NCI-H1092 treated with DMSO at 0.1 percent for 48 hours (cell line): ENCODE data around the gene TARBP2.
"Not testable (repeated sequence)": the region's sequence is repeated elsewhere in the genome, so short reads cannot be mapped to it uniquely, and the experiment has no call there.

ENCODE experiments used
- DNase-seq: peaks from one replicate; lab custom pipeline; 2025; lab: John Stamatoyannopoulos, UW

The TARBP2 gene

DNA sequence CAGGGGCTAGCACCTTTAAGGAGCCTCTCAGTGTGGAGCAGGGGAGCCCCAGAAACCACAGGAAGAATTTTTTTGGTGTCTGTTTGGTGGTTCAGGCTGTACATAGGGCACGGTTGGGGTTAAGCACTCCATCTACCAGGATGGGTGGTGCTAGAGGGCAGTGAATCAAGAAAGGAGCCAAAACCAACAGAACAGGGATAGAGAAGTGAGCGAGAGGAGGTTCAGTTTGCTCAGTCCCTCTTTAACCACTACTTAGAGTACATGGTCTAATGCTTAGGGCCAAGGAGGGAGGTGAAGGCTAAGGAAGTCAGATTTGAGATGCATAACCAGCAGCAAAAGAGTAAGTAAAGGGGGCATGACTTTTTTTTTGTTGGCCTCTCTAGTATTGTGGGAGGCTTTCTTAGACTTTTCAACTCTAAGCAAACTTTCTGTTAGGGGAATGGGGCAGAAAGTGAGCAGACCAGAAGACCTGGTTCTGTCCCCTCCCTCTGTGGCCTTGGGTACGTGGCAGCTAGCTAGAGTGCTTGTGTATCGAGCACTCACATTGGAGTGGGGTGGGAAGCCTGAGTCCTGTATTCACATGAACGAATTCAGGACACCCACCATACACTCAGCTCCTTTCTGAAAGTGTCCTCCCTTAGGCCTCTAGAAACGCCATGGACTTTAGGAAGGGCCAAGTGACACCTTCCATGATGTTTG, 12.8 kb downstream of the TARBP2 start:
- no peak for DNase-seq

DNA sequence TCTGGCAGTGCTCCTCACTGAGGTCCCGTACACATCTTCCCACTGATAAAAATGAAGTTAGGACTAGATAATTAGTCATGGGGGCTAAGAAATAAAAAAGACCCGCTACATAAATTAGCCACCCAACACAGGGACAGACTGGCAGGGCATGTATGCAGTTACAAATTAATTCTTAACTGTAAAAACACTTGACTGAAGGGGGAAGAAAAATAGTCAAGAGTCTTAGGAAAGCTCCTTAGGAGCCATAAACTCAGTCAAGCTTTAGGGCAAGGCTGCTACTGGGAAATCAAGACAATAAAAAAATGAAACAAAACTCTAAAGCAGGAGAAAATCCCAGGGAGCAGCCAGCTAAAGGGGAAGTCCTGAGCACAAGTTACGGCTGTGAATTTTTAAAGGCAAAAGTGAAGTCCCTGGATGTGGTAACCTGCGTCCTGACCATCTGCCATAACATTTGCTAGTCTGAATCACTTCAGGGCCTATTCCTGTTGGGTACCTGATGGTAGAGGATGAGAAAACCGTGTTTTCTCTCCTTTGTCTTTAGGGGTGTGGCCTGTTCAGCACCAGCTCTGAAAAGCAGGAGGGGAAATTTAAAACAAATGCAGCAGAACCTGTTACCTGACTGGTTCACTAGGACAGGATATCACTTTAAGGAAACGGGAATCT, 13.7 kb downstream of the TARBP2 start:
- no peak for DNase-seq

DNA sequence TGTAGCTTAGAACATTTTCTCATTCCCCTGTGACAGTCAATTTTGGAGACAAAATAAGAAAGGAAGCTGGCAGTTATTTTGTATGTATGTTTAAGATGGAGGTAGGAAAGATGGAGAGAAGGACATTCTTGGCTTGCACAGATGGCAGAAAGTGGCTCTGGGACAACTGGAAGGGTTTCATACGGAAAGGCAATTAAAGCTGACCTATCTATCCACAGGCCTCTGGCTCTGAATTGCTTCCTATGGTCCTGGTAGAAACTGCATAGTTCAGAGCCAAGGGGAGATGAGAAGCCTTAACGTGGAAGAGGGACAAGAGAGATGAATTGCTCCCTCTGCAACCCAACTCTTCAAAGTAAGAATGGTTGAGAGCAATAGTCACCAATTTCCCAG, 14.2 kb downstream of the TARBP2 start:
- DNase-seq = no peak

DNA sequence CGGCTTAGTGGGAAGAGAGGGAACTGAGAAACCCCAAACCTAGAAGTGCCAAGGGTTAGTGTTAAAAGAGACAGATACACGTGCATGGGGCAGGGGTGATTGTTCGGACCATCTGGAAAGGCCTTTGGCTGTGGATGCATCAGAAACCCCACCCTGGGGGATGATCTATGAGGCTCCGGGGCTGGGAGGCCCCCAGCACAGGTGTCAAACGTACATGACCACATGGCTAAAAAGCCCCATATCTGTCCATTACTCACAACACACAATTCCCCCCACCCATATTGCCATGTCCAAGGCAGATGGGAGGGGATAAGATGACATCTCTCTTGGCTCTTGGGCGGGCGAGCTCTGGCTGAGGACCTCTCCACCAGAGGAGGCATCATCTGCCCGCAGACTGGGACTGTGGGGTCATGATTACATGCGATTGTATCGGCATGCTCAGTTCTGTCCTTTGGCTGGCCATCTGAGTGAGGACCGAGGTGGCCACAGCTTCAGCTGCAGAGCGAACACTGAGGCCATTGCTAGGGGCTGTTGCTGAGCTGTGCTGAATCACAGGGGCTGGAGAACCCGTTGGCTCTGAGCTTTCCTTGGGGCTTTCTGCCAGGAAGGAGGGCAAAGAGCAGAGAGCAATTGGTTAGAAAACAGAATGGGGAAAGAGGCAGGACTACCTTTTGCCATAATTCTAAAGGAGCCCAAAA, 15.8 kb downstream of the TARBP2 start:
- DNase-seq = no peak

DNA sequence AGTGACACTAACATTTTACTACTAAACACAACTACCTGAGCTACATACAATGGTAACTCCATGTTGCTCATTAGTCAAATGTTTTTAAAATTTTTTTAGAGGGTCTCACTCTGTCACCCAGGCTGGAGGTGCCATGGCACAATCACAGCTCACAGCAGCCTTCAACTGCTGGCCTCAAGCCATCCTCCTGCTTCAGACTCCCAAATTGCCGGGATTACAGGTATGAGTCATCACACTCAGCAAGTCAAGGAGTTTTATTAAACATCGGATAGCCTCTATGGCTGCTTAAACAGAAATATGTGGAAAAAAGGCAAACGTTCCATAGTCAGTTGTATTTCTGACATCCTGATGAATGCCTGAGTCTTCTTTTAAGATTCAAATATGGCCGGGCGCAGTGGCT, 17.3 kb downstream of the TARBP2 start:
- no peak for DNase-seq

DNA sequence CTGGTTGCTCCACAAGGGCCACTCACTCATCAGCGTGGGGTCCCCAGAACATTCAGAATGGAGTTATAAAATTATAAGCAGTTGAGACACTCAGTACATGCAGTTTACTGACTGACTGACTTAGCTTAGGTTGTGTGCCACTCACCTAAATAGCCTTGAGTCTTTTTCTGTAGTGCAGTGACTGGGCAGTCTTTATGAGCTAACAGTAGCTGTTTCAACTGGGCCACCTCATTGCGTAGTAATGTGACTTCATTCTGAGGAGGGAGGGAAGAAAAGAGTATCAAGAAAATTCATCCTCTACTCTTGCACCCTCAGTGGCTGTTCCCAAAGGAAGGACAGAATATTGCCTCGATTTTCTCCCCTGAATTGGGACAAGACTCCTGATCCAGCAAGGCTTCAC, 22.0 kb downstream of the TARBP2 start:
- no peak for DNase-seq

DNA sequence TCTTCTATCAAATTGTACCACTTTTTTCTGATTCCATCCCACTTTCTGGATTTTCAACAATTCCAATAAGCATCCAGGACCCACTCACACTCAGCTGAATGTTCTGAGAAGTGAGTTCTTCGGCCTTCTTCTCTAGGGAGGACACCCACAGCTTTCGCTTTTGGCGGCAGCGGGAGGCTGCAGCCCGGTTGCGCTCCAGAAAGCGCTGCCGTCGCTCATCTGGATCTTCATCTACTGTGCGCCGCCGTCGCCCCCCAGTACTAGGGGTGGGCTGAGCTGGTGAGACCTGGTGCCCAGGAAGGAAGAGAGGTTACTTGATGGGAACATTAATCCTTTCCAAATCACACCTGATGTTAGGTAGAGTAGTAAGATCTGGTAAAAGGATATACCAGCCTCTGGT, 23.4 kb downstream of the TARBP2 start:
- DNase-seq = no peak

DNA sequence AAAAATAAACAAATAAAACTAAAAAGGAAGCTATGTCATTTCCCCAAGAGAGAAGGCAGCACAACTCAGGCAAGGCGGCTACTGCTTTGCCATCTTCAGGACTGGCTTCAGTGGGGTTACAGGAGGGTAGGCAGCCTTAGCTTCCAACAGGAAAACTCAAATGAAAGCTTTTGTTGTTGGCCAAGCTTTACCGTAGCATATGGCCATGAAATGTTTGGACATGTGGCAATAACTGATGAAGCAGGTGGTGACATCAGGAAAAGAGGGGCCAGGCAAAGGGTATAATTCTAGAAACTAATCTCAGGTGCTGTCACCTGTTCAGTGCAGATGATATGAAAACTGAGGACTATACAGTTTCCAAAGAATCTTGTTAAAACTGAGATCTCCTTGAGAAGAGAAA, 29.0 kb downstream of the TARBP2 start:
- DNase-seq = no peak

DNA sequence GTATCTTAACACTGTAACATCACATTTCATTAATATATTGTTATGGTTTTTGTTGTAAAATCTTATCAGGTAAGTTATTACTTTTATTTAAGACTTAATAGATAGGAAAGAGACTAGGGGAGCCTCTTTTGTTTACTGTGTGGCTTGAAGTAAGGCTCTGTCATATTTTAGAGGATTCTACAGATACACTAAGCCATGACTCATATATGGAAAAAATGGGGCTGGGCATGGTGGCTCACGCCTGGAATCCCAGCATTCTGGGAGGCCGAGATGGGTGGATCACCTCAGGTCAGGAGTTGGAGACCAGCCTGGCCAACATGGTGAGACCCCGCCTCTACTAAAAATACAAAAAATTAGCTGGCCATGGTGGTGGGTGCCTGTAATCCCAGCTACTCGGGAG, 29.8 kb downstream of the TARBP2 start:
- DNase-seq = no peak

DNA sequence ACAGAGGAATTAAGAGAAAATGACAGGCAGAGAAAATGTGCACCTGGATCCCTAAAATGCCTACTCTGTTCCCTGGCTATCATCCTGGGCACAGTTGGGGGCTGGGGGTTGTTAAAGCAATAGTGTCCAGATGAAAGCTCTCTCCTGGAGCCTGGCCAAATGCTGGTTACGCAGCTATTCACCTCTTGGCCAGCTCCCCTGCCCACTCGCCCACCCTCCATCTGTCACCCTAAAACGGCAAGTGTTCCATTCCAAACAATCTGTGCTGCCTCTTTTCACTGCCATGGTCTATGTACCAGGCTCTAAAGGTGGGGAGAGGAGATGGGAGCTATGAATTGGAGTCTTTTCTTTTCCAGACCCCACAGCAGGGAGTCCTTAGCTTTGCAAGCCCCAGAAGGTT, 30.9 kb downstream of the TARBP2 start:
- DNase-seq = peak; percentile 66

DNA sequence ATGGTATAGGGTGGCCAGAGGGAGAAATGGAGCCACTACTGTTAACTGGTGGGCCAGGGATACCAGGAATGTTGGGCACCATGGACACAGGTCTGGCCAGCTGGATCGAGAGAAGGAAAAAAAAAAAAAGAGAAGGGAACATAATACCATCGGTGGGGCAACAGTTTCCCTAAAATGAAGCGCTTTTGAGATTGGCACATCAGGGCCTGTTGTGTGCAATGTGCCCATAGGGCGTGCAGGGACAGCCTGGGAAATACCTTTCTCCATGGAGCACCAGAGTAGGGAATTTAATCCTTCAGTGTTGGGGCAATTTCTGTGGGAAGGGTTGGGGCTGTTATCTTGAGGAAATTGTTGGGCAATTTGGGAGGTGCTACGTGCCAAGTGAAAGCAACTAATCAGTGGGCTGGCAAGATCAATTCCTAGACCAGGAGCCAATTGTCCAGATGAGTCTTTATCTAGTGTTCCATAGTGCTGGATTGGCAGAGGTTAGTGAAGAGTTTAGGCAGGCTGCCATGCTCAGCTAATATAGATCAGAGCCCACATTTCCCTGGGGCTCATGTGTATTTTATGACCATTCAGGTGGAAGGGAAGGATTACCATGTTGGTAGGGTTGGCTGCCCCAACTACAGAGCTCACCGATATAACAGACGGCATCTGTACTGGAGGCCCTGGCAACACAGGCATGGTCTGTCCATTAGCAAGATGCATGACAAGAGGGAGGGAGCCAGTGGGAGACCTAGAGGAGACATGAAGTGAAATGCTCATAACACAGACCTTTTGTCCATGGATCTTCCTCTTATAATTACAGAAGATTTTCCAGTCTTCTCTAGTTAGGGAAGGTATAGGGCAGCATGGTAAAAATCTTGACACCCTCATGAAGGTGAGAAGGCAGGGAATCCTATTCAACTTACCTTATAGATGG, 31.7 kb downstream of the TARBP2 start:
- peak; percentile 43 for DNase-seq

DNA sequence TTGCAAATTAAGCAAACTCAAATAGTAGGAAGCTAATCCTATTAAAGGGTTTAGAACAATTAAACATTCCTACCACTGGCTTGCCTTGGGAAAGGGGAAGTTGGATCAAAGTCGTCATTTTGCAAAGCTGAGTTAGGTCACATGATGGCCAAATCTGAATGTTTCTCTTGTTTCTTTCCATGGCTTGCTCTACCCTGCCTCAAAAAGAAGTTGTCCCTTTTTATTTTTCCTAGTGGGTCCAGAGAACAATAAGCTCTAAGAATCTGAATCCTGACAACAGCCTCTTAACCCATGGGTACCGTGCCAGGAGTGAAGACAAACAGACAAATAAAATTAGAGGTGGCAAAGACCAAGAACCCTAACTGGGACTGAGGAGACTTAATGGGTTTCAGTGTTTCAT, 32.4 kb downstream of the TARBP2 start:
- DNase-seq = no peak

DNA sequence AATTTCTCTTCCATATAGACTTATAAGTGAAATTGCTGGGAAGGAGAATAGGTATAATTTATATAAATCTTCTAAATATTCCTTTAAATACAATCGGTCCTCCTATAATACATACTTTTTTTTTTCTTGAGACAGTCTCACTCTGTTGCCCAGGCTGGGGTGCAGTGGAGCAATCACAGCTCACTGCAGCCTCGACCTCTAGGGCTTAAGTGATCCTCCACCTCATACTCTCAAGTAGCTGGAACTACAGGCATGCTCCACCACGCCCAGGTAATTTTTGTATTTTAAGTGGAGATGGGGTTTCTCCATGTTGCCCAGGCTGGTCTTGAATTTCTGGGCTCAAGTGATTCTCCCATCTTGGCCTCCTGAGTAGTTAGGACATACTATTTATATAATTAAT, 35.9 kb downstream of the TARBP2 start:
- no peak for DNase-seq

DNA sequence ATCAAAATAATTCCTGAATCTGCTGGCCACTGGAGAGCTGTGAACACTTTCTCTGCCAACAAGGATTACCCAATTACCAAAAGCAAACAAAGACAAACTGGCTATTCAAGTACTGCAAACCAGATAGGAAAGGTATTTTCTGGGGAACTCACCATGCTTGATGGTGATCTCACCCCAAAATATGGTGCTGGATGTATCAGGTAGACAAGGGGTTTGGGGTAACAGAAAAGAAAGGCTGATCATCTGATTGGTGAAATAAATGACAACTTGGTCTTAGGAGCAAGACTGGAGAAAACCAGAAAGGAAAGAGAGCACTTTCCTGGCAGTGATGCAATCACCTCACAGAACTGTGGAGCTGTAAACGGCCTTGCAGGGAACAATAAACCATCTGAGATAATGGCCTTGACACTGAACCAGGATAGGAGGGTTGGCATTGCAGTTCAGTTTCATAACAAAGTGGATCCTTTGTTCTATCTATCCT, 37.2 kb downstream of the TARBP2 start:
- DNase-seq = peak; percentile 39

DNA sequence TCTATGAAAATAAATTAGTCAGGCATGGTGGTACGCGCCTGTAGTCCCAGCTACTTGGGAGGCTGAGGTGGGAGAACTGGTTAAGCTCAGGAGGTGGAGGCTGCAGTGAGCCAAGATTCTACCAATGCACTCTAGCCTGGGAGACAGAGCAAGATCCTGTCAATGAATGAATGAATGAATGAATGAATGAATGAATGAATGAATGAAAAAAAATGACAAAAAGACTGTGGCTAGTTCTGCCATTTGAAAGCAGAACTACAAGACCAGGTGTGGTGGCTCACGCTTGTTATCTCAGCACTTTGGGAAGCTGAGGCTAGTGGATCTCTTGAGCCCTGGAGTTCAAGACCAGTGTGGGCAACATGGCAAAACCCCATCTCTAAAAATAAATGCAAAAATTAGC, 38.4 kb downstream of the TARBP2 start:
- DNase-seq = no peak

DNA sequence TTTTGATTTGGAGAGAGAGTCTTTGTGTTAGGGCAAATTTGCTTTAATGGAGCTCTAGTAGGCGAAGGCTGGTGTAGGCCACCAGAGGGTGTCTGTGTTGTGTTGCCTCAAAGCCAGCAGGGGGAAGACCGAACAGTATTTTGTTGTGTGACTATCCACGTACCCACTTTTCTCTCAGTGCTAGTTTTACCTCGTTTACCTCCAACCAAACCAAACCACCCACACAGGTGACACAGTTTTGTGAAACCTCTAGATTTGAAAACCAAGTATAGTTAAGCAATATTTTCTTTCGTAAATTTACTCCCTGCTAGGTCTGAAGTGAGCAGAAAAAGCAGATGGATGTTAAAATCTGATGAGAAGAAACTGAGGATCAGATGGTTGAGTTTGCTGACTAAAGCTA, 42.5 kb downstream of the TARBP2 start:
- DNase-seq = peak; percentile 51

DNA sequence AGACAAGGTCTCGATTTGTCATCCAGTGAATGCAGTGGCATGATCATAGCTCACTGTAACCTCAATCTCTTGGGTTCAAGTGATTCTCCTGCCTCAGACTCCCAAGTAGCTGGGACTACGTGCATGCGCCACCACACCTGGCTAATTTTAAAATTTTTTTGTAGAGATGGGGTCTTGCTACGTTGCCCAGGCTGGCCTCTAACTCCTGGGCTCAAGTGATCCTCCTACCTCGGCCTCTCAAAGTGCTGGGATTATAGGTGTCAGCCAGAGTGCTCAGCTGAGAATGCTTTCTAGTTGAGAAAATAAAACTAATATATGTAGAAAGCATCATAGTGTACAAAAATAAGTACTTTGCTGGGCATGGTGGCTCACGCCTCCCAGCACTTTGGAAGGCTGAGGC, 47.3 kb downstream of the TARBP2 start:
- DNase-seq = not testable (repeated sequence)

DNA sequence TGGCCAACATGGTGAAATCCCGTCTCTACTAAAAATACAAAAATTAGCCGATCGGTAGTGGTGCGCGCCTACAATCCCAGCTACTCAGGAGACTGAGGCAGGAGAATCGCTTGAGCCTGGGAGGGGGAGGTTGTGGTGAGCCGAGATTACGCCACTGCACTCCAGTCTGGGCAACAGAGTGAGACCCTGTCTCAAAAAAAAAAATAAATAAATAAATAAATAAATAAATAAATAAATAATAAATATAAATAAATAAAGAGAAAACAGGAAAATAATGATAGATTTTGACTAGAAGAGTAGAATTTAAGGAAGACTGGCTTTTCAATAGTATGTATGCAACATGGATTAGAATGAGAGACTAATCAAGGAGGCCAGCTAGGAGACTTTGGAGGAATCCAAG, 49.0 kb downstream of the TARBP2 start:
- not testable (repeated sequence) for DNase-seq

DNA sequence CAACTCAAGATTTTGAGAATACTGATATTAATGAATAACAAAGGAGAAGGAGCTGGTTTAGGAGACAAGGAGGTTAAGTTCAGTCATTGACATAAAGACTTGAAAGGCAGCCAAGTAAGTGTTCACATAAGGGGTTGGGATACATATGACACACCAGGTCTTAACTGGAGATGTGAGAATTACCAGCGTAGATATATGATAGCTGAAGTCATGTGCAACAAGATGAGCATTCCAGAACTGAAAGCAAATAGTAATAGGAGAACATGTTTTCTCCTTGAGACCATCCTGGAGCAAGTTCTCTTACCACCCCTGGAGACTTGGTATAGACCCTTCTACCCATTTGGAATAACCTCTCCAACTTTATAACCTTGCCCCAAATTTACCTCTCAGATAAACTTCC, 49.5 kb downstream of the TARBP2 start:
- no peak for DNase-seq

DNA sequence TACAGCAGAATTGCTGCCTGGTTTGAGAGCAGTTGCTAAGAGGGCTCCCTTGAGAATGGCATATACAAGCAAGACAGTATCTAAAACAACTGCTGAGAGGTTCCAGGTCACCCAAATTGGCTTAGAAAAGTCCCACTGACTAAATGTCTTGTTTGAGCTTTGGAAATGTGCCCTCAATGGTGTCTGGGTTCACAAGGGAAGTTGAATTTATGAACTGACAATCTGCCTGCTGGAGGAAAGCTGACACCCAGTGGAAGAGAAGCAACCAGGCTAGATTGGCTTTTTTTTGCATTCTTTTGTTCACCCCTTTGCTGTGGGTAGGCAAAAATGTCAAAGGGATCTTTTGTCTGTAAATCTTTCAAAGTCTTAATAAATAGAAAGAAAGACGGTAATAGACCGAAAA, 50.8 kb downstream of the TARBP2 start:
- no peak for DNase-seq

DNA sequence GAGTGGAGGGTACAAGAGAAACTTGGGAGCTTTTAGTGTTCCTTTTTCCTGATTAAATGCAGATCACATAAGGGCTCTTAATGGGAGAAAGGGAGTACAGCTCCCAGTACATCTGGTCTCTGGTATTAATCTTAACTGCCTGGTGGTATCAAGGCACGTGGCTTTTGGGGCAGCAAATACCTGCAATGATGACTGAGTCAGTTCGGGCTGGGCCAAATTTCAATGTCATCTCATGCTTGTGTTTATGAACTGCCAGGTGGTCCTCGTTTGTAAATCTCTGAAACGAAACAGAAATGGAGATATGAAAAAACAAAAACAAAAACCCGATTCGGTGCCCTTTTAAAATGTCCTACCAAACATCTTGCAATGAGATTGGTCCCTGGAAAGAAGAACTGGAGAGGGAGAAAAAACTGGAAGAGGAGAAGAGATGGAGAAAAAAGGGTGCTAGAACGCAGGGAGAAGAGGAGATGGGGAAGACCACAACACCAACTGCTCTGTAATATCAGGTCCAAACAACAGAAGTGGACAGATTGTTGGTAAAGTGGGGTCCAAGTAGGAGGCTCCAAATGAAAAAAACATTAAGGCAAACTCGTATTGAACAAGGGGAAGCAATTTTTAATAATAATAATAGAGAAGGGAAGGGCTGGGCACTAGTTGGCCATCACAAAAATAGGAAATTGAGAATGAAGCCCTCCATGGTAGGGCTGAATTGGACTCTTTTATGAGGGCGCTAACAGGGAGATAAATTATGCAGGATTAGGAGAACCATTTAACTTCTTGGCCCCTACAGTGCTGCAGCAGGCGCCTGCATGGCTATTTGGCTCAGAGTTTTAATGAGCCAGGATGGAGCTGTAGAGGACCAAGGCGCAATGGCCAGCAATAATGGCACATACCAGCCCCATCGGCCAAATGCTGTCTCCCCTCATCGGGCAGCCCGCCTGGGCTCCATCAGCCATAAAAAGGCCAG, 51.6 kb downstream of the TARBP2 start:
- DNase-seq = no peak
